Thymus (tissue), 11 donors: ENCODE results near the gene ALDH6A1. TPM values are rescaled to one million over a fixed set of nuclear protein-coding genes. Genes with fewer than 3 reads are reported as not detected.

Experiments
- DNase-seq, 9 donors: peaks; one replicate each; pipeline ENCODE4 v3.0.0-alpha.2; 2013; ENCODE audit warnings: low spot score in 9 of 9, low read depth in 6 of 9, missing footprints in 1 of 9
- H3K27ac ChIP-seq, 2 donors: one replicate each; pipeline ENCODE4 v1.5.1; 2013; ENCODE audit warnings: control low read depth in 1 of 2, low read depth in 1 of 2, low read length in 1 of 2, mild to moderate bottlenecking in 1 of 2, moderate library complexity in 1 of 2
- H3K27me3 ChIP-seq, 2 donors: one replicate each; pipeline ENCODE4 v1.5.1; 2013; ENCODE audit warnings: low read length in 1 of 2; ENCODE audit not compliant: control insufficient read depth in 2 of 2, insufficient read depth in 1 of 2
- H3K36me3 ChIP-seq, 2 donors: one replicate each; pipeline ENCODE4 v1.5.1; 2013; ENCODE audit warnings: low read length in 1 of 2, mild to moderate bottlenecking in 1 of 2, moderate library complexity in 1 of 2; ENCODE audit not compliant: control insufficient read depth in 2 of 2, insufficient read depth in 2 of 2
- H3K4me1 ChIP-seq, 2 donors: one replicate each; pipeline ENCODE4 v1.5.1; 2013; ENCODE audit warnings: low read length in 2 of 2; ENCODE audit not compliant: control insufficient read depth in 2 of 2, insufficient read depth in 2 of 2
- H3K4me3 ChIP-seq, 2 donors: one replicate each; pipeline ENCODE4 v1.5.1; 2013; ENCODE audit warnings: low read length in 2 of 2, control low read depth in 1 of 2, mild to moderate bottlenecking in 1 of 2
- H3K9me3 ChIP-seq, 2 donors: one replicate each; pipeline ENCODE4 v1.5.1; 2013; ENCODE audit warnings: low read length in 1 of 2, mild to moderate bottlenecking in 1 of 2; ENCODE audit not compliant: control insufficient read depth in 2 of 2, insufficient read depth in 1 of 2
- WGBS: extraction: QIAGEN DNeasy Blood & Tissue Kit; methylation state at CpG from one replicate; pipeline ENCODE4 v1.1.7; 2013; 5-methylcytosine and 5-hydroxymethylcytosine counted together
- polyA plus RNA-seq: library from polyadenylated mRNA; stranded (reverse); fragments of 200-250 nt; gene quantifications from one replicate; pipeline ENCODE4 v1.2.3, GENCODE V29; 2013
- total RNA-seq: library from RNA; stranded (reverse); fragments of 120-200 nt; gene quantifications from one replicate; pipeline ENCODE4 v1.2.4, GENCODE V29; 2013
- donor health status: healthy.

The ALDH6A1 gene
- total and polyA plus RNA-seq, 2 donors = 8.6 to 9.2 TPM

DNA sequence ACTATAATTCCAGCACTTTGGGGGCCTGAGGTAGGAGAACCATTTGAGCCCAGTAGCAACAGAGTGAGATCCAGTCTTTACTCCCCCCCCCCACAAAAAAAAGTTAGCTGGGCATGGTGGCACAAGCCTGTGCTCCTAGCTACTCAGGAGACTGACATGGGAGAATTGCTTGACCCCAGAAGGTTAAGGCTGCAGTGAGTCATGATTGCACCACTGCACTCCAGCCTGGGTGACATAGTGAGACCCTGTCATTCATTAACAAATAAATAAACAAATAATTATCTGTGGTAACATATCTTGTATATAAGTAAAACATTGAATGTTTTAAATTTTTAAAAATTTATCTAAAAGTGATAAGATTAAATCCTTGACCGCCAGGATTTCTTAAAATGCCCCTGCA is 70.0 kb downstream of the ALDH6A1 start:
- no peak for DNase-seq
- 98% methylated on average over 1 of the region's 1 CpG for WGBS
- Histone ChIP-seq H3K27ac (no peak overlapping the region), H3K4me1 (peaks cover 0 to 4% of the 10 kb centered on the region in 2 donors), H3K4me3 (no peak overlapping the region), H3K27me3 (no peaks in the 10 kb centered on the region), H3K9me3 (no peaks in the 10 kb centered on the region), H3K36me3 (peaks cover 0 to 8% of the 10 kb centered on the region in 2 donors)

DNA sequence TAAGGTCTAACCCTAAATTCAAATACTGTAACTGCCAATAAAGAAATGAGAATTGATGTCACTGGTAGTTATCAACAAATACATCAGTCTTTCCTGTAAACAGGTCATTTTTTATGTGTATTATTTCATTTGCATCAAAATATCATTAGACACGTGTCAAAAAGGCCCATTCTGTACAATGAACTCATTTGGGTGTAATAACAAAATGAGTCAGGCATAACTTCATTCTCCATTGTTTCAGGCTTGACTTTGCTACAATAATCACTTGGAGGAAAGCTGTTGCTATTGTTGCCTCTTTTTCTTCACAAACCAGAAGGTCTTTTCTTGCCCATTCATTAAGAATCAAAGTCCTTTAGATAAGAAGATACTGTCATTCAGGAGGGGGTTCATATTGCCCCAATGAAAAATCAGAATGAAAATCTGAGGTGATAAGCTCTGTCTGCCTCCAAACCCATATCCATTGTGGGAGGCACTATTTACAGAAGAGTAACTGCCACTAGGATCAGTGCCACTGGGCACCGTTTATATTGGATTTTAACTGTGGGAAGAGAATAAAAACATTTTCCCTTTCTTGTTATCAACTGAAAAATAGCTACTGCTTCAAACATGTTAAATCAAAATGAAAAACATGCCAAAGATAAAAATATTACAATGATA is 75.3 kb downstream of the ALDH6A1 start:
- WGBS = 97% methylated on average over 2 of the region's 2 CpGs
- no peak for DNase-seq
- H3K9me3 ChIP-seq = no peaks in the 10 kb centered on the region
- no peaks in the 10 kb centered on the region for H3K4me1 ChIP-seq
- no peaks in the 10 kb centered on the region for H3K27me3 ChIP-seq
- H3K4me3 ChIP-seq = no peak overlapping the region
- peaks cover 4 to 11% of the 10 kb centered on the region in 2 donors for H3K36me3 ChIP-seq
- no peak overlapping the region for H3K27ac ChIP-seq

Other genes with a start within 250 kb of the ALDH6A1 start
- 4.9 TPM for gene PTGR2, start 232.6 kb downstream of the ALDH6A1 start, total RNA-seq
- 7.9 TPM for gene PTGR2, start 232.6 kb downstream of the ALDH6A1 start, polyA plus RNA-seq
- gene ZNF410, start 197.6 kb downstream of the ALDH6A1 start, total RNA-seq = 45.0 TPM
- 53.4 TPM for gene ZNF410, start 197.6 kb downstream of the ALDH6A1 start, polyA plus RNA-seq
- gene FAM161B, start 134.4 kb downstream of the ALDH6A1 start, total RNA-seq = 1.7 TPM
- 4.1 TPM for gene FAM161B, start 134.4 kb downstream of the ALDH6A1 start, polyA plus RNA-seq
- 13.3 TPM for gene COQ6, start 134.2 kb downstream of the ALDH6A1 start, total RNA-seq
- gene COQ6, start 134.2 kb downstream of the ALDH6A1 start, polyA plus RNA-seq = 19.5 TPM
- gene ENTPD5, start 65.2 kb downstream of the ALDH6A1 start, total RNA-seq = 3.5 TPM
- gene ENTPD5, start 65.2 kb downstream of the ALDH6A1 start, polyA plus RNA-seq = 6.2 TPM
- 4.2 TPM for gene BBOF1, start 65.1 kb downstream of the ALDH6A1 start, total RNA-seq
- gene BBOF1, start 65.1 kb downstream of the ALDH6A1 start, polyA plus RNA-seq = 5.1 TPM
- 11.6 TPM for gene LIN52, start 503 bp upstream of the ALDH6A1 start, total RNA-seq
- gene LIN52, start 503 bp upstream of the ALDH6A1 start, polyA plus RNA-seq = 8.9 TPM
- gene VSX2, start 155.0 kb upstream of the ALDH6A1 start, total RNA-seq = 0.05 TPM
- gene VSX2, start 155.0 kb upstream of the ALDH6A1 start, polyA plus RNA-seq = 0.14 TPM
- 28.3 TPM for gene ABCD4, start 218.5 kb upstream of the ALDH6A1 start, total RNA-seq
- gene ABCD4, start 218.5 kb upstream of the ALDH6A1 start, polyA plus RNA-seq = 95.7 TPM